Neural cell (in vitro differentiated cells): ENCODE data around the gene MMP19. TPM values are rescaled to one million over a fixed set of nuclear protein-coding genes. Genes with fewer than 3 reads are reported as not detected.

Experiments used
- H2AFZ ChIP-seq: fragments of 200-600, 300-800 bp; sonication (generic), shearing (Covaris generic); 2 replicates; pipeline ENCODE4 v1.6.0; 2014; ENCODE audit warnings: low read depth, mild to moderate bottlenecking, antibody characterized with exemption, low read length, moderate library complexity
- H3F3A ChIP-seq: fragments of 200-600 bp; shearing (Covaris generic); 2 replicates; pipeline ENCODE4 v1.6.1; 2016; ENCODE audit warnings: mild to moderate bottlenecking, moderate library complexity, mixed read lengths, antibody characterized with exemption, low read length; ENCODE audit not compliant: insufficient read depth, poor library complexity, severe bottlenecking
- H3K27ac ChIP-seq: fragments of 200-600, 300-800 bp; sonication (generic), shearing (Covaris generic); 2 replicates; pipeline ENCODE4 v1.5.1; 2014; ENCODE audit warnings: mild to moderate bottlenecking, low read length, moderate library complexity
- H3K27me3 ChIP-seq: fragments of 300-800, 200-600 bp; sonication (generic), shearing (Covaris generic); 2 replicates; pipeline ENCODE4 v1.6.0; 2014; ENCODE audit warnings: mild to moderate bottlenecking, low read depth, low read length, moderate library complexity; ENCODE audit not compliant: insufficient read depth
- H3K36me3 ChIP-seq: fragments of 300-800, 200-600 bp; sonication (generic), shearing (Covaris generic); 2 replicates; pipeline ENCODE4 v1.5.1; 2014; ENCODE audit warnings: mild to moderate bottlenecking, antibody characterized with exemption, low read length, moderate library complexity; ENCODE audit not compliant: insufficient read depth
- H3K4me2 ChIP-seq: fragments of 300-800, 200-600 bp; sonication (generic), shearing (Covaris generic); 2 replicates; pipeline ENCODE4 v1.6.0; 2014; ENCODE audit warnings: mild to moderate bottlenecking, low read length
- H3K4me3 ChIP-seq: fragments of 300-800, 200-600 bp; sonication (generic), shearing (Covaris generic); 2 replicates; pipeline ENCODE4 v1.5.1; 2014; ENCODE audit warnings: mild to moderate bottlenecking, low read length, moderate library complexity
- H3K79me2 ChIP-seq: fragments of 200-600 bp; shearing (Covaris generic); replicated peaks from 2 replicates; pipeline ENCODE4 v1.6.0; 2014; ENCODE audit warnings: mild to moderate bottlenecking, low read length, moderate library complexity; ENCODE audit not compliant: insufficient read depth
- H3K9ac ChIP-seq: fragments of 300-800, 200-600 bp; sonication (generic), shearing (Covaris generic); 2 replicates; pipeline ENCODE4 v1.6.1; 2016; ENCODE audit warnings: mild to moderate bottlenecking, low read length, mixed read lengths
- H3K9me2 ChIP-seq: fragments of 200-600 bp; shearing (Covaris generic); 2 replicates; pipeline ENCODE4 v1.6.1; 2016; ENCODE audit warnings: mild to moderate bottlenecking, low read length, mixed read lengths; ENCODE audit not compliant: insufficient read depth
- H3K9me3 ChIP-seq: fragments of 200-600, 300-800 bp; sonication (generic), shearing (Covaris generic); 2 replicates; pipeline ENCODE4 v1.6.1; 2016; ENCODE audit warnings: mild to moderate bottlenecking, mixed run types, low read length, moderate library complexity, mixed read lengths
- H4K20me1 ChIP-seq: fragments of 200-600 bp; shearing (Covaris generic); 2 replicates; pipeline ENCODE4 v1.6.1; 2016; ENCODE audit warnings: mild to moderate bottlenecking, mixed run types; ENCODE audit not compliant: insufficient read depth
- EP300 ChIP-seq: fragments of 450-650 bp; conservative IDR thresholded peaks from 2 replicates; pipeline ENCODE4 v1.6.1; 2014; ENCODE audit warnings: antibody characterized with exemption, mild to moderate bottlenecking, moderate library complexity; ENCODE audit not compliant: poor library complexity, severe bottlenecking
- EZH2 ChIP-seq: fragments of 200-600, 300-800 bp; shearing (Covaris generic), sonication (generic); IDR thresholded peaks from 2 replicates; pipeline ENCODE4 v1.6.1; 2014; ENCODE audit warnings: antibody characterized with exemption, low read length, borderline replicate concordance, mild to moderate bottlenecking; ENCODE audit not compliant: insufficient read depth, poor library complexity, severe bottlenecking
- MXI1 ChIP-seq: fragments of 450-650 bp; conservative IDR thresholded peaks from 2 replicates; pipeline ENCODE4 v1.6.1; 2014; ENCODE audit warnings: antibody characterized with exemption, mild to moderate bottlenecking; ENCODE audit not compliant: poor library complexity, severe bottlenecking
- POLR2AphosphoS5 ChIP-seq: IDR thresholded peaks from 2 replicates; pipeline ENCODE4 v1.6.1; 2012
- RAD21 ChIP-seq: fragments of 450-650 bp; conservative IDR thresholded peaks from 2 replicates; pipeline ENCODE4 v1.6.1; 2014; ENCODE audit warnings: antibody characterized with exemption, mild to moderate bottlenecking, moderate library complexity
- SMC3 ChIP-seq: fragments of 450-650 bp; conservative IDR thresholded peaks from 2 replicates; pipeline ENCODE4 v1.6.1; 2014; ENCODE audit warnings: antibody characterized with exemption, mild to moderate bottlenecking, moderate library complexity; ENCODE audit not compliant: poor library complexity
- TAF1 ChIP-seq: IDR thresholded peaks from 2 replicates; pipeline ENCODE4 v1.6.1; 2012; ENCODE audit warnings: low read depth
- polyA plus RNA-seq: library from polyadenylated mRNA; depleted of rRNA; stranded (reverse); fragments of >200 nt; gene quantifications from 2 replicates; pipeline ENCODE4 v1.2.3, GENCODE V29; 2014
- TF ChIP-seq, protein P1 (sequence below): fragments of 450-650 bp; IDR thresholded peaks from 2 replicates; pipeline ENCODE4 v1.5.1; 2014; ENCODE audit warnings: antibody characterized with exemption, mild to moderate bottlenecking, moderate library complexity; ENCODE audit not compliant: poor library complexity, severe bottlenecking
- TF ChIP-seq, protein P2 (sequence below): IDR thresholded peaks from 2 replicates; pipeline ENCODE4 v1.6.1; 2012; ENCODE audit warnings: borderline replicate concordance

MMP19 gene
- polyA plus RNA-seq, 1 donor from 2014 or later, result not detected

DNA sequence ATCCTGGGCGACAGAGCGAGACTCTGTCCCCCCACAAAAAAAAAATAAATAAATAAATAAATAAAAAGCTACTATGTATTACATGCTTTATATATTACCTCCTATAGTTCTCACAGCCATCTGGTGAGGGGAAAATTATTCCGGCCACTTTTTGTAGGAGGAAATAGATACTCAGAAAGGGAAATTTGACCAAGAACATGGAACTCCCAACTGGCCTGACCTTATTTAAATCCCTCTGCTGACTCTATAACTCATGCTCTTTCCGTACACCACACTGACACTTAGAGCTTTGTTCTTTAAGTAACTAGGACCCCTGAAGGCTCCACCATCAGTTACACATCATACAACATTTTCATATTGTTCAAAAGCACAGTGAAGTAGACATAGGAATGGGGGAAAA lies 2.2 kb upstream of the MMP19 start:
- Histone ChIP-seq H3K9ac (no peak overlapping the region), H3K27me3 (no peaks in the 10 kb centered on the region), H2AFZ (no peak overlapping the region), H3F3A (no peaks in the 10 kb centered on the region), H3K9me3 (no peaks in the 10 kb centered on the region), H4K20me1 (no peaks in the 10 kb centered on the region), H3K27ac (no peak overlapping the region), H3K9me2 (no peaks in the 10 kb centered on the region), H3K4me2 (no peak overlapping the region), H3K36me3 (no peaks in the 10 kb centered on the region), H3K79me2 (no peaks in the 10 kb centered on the region), H3K4me3 (no peak overlapping the region)
- TF ChIP-seq SMC3 (no peak), MXI1 (no peak), EZH2 (no peak), RAD21 (no peak), EP300 (no peak), POLR2AphosphoS5 (no peak), TAF1 (no peak)
- TF ChIP-seq, protein P1, sequence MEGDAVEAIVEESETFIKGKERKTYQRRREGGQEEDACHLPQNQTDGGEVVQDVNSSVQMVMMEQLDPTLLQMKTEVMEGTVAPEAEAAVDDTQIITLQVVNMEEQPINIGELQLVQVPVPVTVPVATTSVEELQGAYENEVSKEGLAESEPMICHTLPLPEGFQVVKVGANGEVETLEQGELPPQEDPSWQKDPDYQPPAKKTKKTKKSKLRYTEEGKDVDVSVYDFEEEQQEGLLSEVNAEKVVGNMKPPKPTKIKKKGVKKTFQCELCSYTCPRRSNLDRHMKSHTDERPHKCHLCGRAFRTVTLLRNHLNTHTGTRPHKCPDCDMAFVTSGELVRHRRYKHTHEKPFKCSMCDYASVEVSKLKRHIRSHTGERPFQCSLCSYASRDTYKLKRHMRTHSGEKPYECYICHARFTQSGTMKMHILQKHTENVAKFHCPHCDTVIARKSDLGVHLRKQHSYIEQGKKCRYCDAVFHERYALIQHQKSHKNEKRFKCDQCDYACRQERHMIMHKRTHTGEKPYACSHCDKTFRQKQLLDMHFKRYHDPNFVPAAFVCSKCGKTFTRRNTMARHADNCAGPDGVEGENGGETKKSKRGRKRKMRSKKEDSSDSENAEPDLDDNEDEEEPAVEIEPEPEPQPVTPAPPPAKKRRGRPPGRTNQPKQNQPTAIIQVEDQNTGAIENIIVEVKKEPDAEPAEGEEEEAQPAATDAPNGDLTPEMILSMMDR, result no peak
- TF ChIP-seq, protein P2, sequence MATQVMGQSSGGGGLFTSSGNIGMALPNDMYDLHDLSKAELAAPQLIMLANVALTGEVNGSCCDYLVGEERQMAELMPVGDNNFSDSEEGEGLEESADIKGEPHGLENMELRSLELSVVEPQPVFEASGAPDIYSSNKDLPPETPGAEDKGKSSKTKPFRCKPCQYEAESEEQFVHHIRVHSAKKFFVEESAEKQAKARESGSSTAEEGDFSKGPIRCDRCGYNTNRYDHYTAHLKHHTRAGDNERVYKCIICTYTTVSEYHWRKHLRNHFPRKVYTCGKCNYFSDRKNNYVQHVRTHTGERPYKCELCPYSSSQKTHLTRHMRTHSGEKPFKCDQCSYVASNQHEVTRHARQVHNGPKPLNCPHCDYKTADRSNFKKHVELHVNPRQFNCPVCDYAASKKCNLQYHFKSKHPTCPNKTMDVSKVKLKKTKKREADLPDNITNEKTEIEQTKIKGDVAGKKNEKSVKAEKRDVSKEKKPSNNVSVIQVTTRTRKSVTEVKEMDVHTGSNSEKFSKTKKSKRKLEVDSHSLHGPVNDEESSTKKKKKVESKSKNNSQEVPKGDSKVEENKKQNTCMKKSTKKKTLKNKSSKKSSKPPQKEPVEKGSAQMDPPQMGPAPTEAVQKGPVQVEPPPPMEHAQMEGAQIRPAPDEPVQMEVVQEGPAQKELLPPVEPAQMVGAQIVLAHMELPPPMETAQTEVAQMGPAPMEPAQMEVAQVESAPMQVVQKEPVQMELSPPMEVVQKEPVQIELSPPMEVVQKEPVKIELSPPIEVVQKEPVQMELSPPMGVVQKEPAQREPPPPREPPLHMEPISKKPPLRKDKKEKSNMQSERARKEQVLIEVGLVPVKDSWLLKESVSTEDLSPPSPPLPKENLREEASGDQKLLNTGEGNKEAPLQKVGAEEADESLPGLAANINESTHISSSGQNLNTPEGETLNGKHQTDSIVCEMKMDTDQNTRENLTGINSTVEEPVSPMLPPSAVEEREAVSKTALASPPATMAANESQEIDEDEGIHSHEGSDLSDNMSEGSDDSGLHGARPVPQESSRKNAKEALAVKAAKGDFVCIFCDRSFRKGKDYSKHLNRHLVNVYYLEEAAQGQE, result no peak

DNA sequence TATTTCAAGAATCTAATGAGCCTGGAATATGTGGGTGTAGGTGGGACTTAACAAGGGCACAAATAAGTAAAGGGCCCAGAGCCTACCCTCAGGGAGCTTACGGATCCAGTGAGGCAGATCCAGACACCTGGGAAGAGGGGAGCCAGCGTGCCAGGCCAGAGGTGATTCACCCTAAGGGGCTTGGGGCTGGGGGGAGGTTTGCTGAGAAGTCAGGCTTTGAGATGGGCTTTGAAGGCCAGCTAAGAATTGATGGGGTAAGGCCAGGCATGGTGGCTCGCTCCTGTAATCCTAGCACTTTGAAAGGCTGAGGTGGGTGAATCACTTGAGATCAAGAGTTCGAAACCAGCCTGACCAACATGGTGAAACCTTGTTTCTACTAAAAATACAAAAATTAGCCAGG lies 695 bp upstream of the MMP19 start:
- no peaks in the 10 kb centered on the region for H3F3A ChIP-seq
- no peak overlapping the region for H3K27ac ChIP-seq
- no peaks in the 10 kb centered on the region for H3K79me2 ChIP-seq
- no peaks in the 10 kb centered on the region for H3K9me3 ChIP-seq
- TF ChIP-seq TAF1 (no peak), SMC3 (no peak), POLR2AphosphoS5 (no peak), EZH2 (no peak), MXI1 (no peak), RAD21 (no peak), EP300 (no peak)
- TF ChIP-seq, protein P1, result no peak
- TF ChIP-seq, protein P2, result no peak
- H3K27me3 ChIP-seq, result no peaks in the 10 kb centered on the region
- H3K4me3 ChIP-seq, result no peak overlapping the region
- no peaks in the 10 kb centered on the region for H3K9me2 ChIP-seq
- H4K20me1 ChIP-seq, result no peaks in the 10 kb centered on the region
- H2AFZ ChIP-seq, result no peak overlapping the region
- no peak overlapping the region for H3K9ac ChIP-seq
- H3K36me3 ChIP-seq, result no peaks in the 10 kb centered on the region
- H3K4me2 ChIP-seq, result no peak overlapping the region
